22Rv1 (cell line): ENCODE measurements around the gene PRELID3B.

Experiments used
- ZFX ChIP-seq: fragments of 450-650 bp; IDR thresholded peaks from 2 replicates; pipeline ENCODE4 v1.6.1; 2017; ENCODE audit warnings: antibody characterized with exemption, borderline replicate concordance
- TF ChIP-seq, protein P1 (sequence below): fragments of 450-650 bp; IDR thresholded peaks from 2 replicates; pipeline ENCODE4 v1.5.1; 2017; ENCODE audit warnings: mild to moderate bottlenecking

- TF ChIP-seq, protein P1, sequence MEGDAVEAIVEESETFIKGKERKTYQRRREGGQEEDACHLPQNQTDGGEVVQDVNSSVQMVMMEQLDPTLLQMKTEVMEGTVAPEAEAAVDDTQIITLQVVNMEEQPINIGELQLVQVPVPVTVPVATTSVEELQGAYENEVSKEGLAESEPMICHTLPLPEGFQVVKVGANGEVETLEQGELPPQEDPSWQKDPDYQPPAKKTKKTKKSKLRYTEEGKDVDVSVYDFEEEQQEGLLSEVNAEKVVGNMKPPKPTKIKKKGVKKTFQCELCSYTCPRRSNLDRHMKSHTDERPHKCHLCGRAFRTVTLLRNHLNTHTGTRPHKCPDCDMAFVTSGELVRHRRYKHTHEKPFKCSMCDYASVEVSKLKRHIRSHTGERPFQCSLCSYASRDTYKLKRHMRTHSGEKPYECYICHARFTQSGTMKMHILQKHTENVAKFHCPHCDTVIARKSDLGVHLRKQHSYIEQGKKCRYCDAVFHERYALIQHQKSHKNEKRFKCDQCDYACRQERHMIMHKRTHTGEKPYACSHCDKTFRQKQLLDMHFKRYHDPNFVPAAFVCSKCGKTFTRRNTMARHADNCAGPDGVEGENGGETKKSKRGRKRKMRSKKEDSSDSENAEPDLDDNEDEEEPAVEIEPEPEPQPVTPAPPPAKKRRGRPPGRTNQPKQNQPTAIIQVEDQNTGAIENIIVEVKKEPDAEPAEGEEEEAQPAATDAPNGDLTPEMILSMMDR, result no peak
- TF ChIP-seq ZFX, result no peak
Observed at GRCh38 chr20:59084041-59084850, 41.7 kb upstream of the PRELID3B start.
